Keratinocyte (primary cell): ENCODE data around the gene DHCR7. TPM values are rescaled to one million over a fixed set of nuclear protein-coding genes. Genes with fewer than 3 reads are reported as not detected.

ENCODE experiments used
- DNase-seq: peaks from one replicate; pipeline ENCODE4 v3.0.0-alpha.2; 2011; ENCODE audit warnings: low read depth, missing footprints, low spot score
- FAIRE-seq: peaks from 2 replicates; lab custom pipeline; 2011; peaks lifted over from hg19 to GRCh38; lab: Jason Lieb, UNC
- H2AFZ ChIP-seq: 2 replicates; pipeline ENCODE4 v1.6.0; 2012; ENCODE audit warnings: low read length, control low read depth, inconsistent platforms; ENCODE audit not compliant: control insufficient read depth
- H3K27ac ChIP-seq: 2 replicates; pipeline ENCODE4 v1.5.1; 2011; ENCODE audit warnings: low read length; ENCODE audit not compliant: control insufficient read depth, insufficient read depth
- H3K27me3 ChIP-seq: 3 replicates; pipeline ENCODE4 v1.6.0; 2011; ENCODE audit warnings: low read length; ENCODE audit not compliant: control insufficient read depth, insufficient read depth; ENCODE audit errors: extremely low read depth
- H3K36me3 ChIP-seq, 2 experiments: 2 replicates in 1 of 2; 3 replicates in 1 of 2; pipeline ENCODE4 v1.5.1; 2011; ENCODE audit warnings: low read length in 2 of 2, mild to moderate bottlenecking in 1 of 2; ENCODE audit not compliant: control insufficient read depth in 2 of 2, insufficient read depth in 2 of 2; ENCODE audit errors: extremely low read depth in 1 of 2
- H3K4me1 ChIP-seq: 3 replicates; pipeline ENCODE4 v1.5.1; 2011; ENCODE audit warnings: low read length; ENCODE audit not compliant: control insufficient read depth, insufficient read depth; ENCODE audit errors: extremely low read depth
- H3K4me2 ChIP-seq: 3 replicates; pipeline ENCODE4 v1.6.0; 2011; ENCODE audit warnings: low read depth, low read length; ENCODE audit not compliant: control insufficient read depth, insufficient read depth; ENCODE audit errors: extremely low read depth
- H3K4me3 ChIP-seq, 3 experiments: fragments of 200-600 bp in 1 of 3; sonication (generic) in 1 of 3; 2 replicates in 2 of 3; 3 replicates in 1 of 3; pipeline ENCODE4 v1.5.1; 2011 to 2016; ENCODE audit warnings: low read length in 3 of 3, mild to moderate bottlenecking in 3 of 3, control low read depth in 2 of 3, inconsistent platforms in 1 of 3, low read depth in 1 of 3, mixed read lengths in 1 of 3, mixed run types in 1 of 3, moderate library complexity in 1 of 3; ENCODE audit not compliant: control insufficient read depth in 2 of 3, insufficient read depth in 2 of 3; ENCODE audit errors: extremely low read depth in 1 of 3
- H3K79me2 ChIP-seq: 2 replicates; pipeline ENCODE4 v1.6.0; 2012; ENCODE audit warnings: low read length; ENCODE audit not compliant: control insufficient read depth, insufficient read depth
- H3K9ac ChIP-seq: 3 replicates; pipeline ENCODE4 v1.6.0; 2011; ENCODE audit warnings: low read length; ENCODE audit not compliant: control insufficient read depth, insufficient read depth; ENCODE audit errors: extremely low read depth
- H3K9me1 ChIP-seq: 3 replicates; pipeline ENCODE4 v1.6.0; 2011; ENCODE audit warnings: low read length; ENCODE audit not compliant: control insufficient read depth, insufficient read depth; ENCODE audit errors: extremely low read depth
- H3K9me3 ChIP-seq: 2 replicates; pipeline ENCODE4 v1.5.1; 2012; ENCODE audit warnings: low read depth, low read length; ENCODE audit not compliant: control insufficient read depth
- H4K20me1 ChIP-seq: 3 replicates; pipeline ENCODE4 v1.6.0; 2011; ENCODE audit warnings: low read length; ENCODE audit not compliant: control insufficient read depth, insufficient read depth; ENCODE audit errors: extremely low read depth
- EZH2 ChIP-seq: IDR thresholded peaks from one replicate; pipeline ENCODE4 v1.6.1; 2012; ENCODE audit warnings: inconsistent platforms, mild to moderate bottlenecking, low read length, moderate library complexity
- dilution Hi-C: fragments of 300-500 bp; cut with MboI; formaldehyde crosslinking; loops from one replicate; pipeline ENCODE4 v1.7.0; 2020; ENCODE audit warnings: low sequenced_read_pairs; ENCODE audit not compliant: extremely low pct_ligation_motif_present
- polyA plus RNA-seq, 5 experiments: library from polyadenylated mRNA; depleted of rRNA in 3 of 5; stranded (reverse) in 3 of 5; stranded (forward) in 1 of 5; unstranded in 1 of 5; fragments of >200 nt; gene quantifications; 1 replicate in 1 of 5; 2 replicates in 3 of 5; 3 replicates in 1 of 5; pipeline versions ENCODE4 v1.2.1 to v1.2.3, GENCODE V29; 2011 to 2012; ENCODE audit warnings: missing spikeins in 2 of 5, low read depth in 1 of 5, low replicate concordance in 1 of 5
- TF ChIP-seq, protein P1 (sequence below), 3 experiments: IDR thresholded peaks in 1 of 3; conservative IDR thresholded peaks in 1 of 3; optimal IDR thresholded peaks in 1 of 3; 2 replicates in 2 of 3; 3 replicates in 1 of 3; pipeline versions ENCODE3 to v1.5.1; 2011; ENCODE audit warnings: low read length in 3 of 3, mild to moderate bottlenecking in 3 of 3, moderate library complexity in 2 of 3, control low read depth in 1 of 3, inconsistent platforms in 1 of 3; ENCODE audit not compliant: insufficient read depth in 2 of 3; ENCODE audit errors: extremely low read depth in 1 of 3

Gene DHCR7
- polyA plus RNA-seq, 1 donor (not counting 4 experiments of a cell fraction or from before 2014, with no cell fraction given) = 143 TPM

DNA sequence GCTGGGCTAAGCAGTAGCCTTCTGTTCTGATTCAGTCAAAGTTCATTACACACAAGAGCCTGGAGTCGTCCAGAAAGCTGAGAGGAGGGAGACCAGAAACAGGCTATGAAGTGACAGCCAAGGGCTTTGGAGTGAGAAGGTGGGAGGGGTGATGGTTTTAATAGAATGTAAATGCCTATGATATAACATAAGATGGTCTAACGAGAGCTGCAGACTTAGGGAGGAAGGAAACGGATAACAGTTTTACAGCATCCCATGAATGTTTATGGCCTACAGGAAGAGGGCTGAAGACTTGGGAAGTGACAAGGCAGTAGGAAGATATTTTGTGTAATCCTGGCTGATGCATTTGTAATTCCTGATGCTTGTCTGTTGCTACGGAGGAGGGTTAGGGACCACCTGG is 62.0 kb downstream of the DHCR7 start:
- TF ChIP-seq, protein P1, sequence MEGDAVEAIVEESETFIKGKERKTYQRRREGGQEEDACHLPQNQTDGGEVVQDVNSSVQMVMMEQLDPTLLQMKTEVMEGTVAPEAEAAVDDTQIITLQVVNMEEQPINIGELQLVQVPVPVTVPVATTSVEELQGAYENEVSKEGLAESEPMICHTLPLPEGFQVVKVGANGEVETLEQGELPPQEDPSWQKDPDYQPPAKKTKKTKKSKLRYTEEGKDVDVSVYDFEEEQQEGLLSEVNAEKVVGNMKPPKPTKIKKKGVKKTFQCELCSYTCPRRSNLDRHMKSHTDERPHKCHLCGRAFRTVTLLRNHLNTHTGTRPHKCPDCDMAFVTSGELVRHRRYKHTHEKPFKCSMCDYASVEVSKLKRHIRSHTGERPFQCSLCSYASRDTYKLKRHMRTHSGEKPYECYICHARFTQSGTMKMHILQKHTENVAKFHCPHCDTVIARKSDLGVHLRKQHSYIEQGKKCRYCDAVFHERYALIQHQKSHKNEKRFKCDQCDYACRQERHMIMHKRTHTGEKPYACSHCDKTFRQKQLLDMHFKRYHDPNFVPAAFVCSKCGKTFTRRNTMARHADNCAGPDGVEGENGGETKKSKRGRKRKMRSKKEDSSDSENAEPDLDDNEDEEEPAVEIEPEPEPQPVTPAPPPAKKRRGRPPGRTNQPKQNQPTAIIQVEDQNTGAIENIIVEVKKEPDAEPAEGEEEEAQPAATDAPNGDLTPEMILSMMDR (optimal IDR thresholded peaks at IDR 0.05 in 1 of 3, IDR thresholded peaks at IDR 0.05 in 1 of 3, conservative IDR thresholded peaks at IDR 0.05 in 1 of 3; ENCODE audit: extremely low read depth in 1 of 3, insufficient read depth in 2 of 3, low read length in 3 of 3) = no peak
- TF ChIP-seq EZH2 = no peak

DNA sequence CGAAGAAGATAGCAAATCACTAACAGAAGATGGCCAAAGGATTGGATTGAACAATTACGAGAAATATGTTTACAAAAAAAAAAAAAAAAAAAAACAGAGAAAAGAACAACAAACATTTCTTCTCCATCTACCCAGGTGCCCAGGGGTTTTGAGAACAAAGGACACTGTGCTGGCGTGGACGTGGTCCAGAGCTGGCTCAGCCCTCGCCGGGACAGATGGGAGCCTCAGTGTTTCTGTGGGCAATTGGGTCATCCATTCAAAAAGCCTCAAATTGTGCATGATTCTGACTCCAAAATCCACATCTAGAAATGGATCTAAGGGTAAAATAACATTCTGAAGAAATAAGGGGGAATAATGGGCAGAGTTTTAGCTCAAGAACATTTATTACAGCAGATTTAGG is 63.1 kb downstream of the DHCR7 start:
- H3K79me2 ChIP-seq = no peaks in the 10 kb centered on the region
- DNase-seq (no peak), FAIRE-seq (no peak)
- H3K4me2 ChIP-seq = no peak overlapping the region
- dilution Hi-C loops = no loop called here
- H3K36me3 ChIP-seq = no peaks in the 10 kb centered on the region
- H3K27me3 ChIP-seq = peaks cover 11% of the 10 kb centered on the region
- H3K27ac ChIP-seq = no peak overlapping the region
- H3K4me3 ChIP-seq = no peak overlapping the region
- H3K9me3 ChIP-seq = no peaks in the 10 kb centered on the region
- H2AFZ ChIP-seq = no peak overlapping the region
- no peaks in the 10 kb centered on the region for H3K4me1 ChIP-seq
- H3K9me1 ChIP-seq = no peaks in the 10 kb centered on the region
- no peak overlapping the region for H3K9ac ChIP-seq
- no peaks in the 10 kb centered on the region for H4K20me1 ChIP-seq
- TF ChIP-seq EZH2 = no peak
- TF ChIP-seq, protein P1 (optimal IDR thresholded peaks at IDR 0.05 in 1 of 3, IDR thresholded peaks at IDR 0.05 in 1 of 3, conservative IDR thresholded peaks at IDR 0.05 in 1 of 3; ENCODE audit: extremely low read depth in 1 of 3, insufficient read depth in 2 of 3, low read length in 3 of 3) = no peak

More for the DNA sequence above, 62.0 kb downstream of the DHCR7 start:
- H4K20me1 ChIP-seq = no peaks in the 10 kb centered on the region
- H3K79me2 ChIP-seq = no peaks in the 10 kb centered on the region
- H3K9me1 ChIP-seq = no peaks in the 10 kb centered on the region
- H2AFZ ChIP-seq = no peak overlapping the region
- H3K4me1 ChIP-seq = no peaks in the 10 kb centered on the region
- H3K9me3 ChIP-seq = no peaks in the 10 kb centered on the region
- H3K27me3 ChIP-seq = peaks cover 15% of the 10 kb centered on the region
- H3K9ac ChIP-seq = no peak overlapping the region
- no peaks in the 10 kb centered on the region for H3K36me3 ChIP-seq
- H3K4me3 ChIP-seq = no peak overlapping the region
- no peak overlapping the region for H3K27ac ChIP-seq
- H3K4me2 ChIP-seq = no peak overlapping the region
- DNase-seq (no peak), FAIRE-seq (no peak)
- dilution Hi-C loops = no loop called here
